SW480 (cell line): Measurements from ENCODE around the gene RAP1GDS1.

Experiments used
- DNase-seq: peaks from one replicate; pipeline ENCODE4 v3.0.0-alpha.2; 2016; ENCODE audit warnings: low spot score

RAP1GDS1 gene, protein sequence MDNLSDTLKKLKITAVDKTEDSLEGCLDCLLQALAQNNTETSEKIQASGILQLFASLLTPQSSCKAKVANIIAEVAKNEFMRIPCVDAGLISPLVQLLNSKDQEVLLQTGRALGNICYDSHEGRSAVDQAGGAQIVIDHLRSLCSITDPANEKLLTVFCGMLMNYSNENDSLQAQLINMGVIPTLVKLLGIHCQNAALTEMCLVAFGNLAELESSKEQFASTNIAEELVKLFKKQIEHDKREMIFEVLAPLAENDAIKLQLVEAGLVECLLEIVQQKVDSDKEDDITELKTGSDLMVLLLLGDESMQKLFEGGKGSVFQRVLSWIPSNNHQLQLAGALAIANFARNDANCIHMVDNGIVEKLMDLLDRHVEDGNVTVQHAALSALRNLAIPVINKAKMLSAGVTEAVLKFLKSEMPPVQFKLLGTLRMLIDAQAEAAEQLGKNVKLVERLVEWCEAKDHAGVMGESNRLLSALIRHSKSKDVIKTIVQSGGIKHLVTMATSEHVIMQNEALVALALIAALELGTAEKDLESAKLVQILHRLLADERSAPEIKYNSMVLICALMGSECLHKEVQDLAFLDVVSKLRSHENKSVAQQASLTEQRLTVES

GRCh38 chr4:98260579-98261404, at the start of gene RAP1GDS1:
Gene RAP1GDS1 (plus strand): TSS chr4:98261384. CDS start chr4:98261566, 182 bp downstream.
- DNase-seq = peak; percentile 92

GRCh38 chr4:98222306-98222705, 38.9 kb upstream of the RAP1GDS1 start:
- no peak for DNase-seq

DNA sequence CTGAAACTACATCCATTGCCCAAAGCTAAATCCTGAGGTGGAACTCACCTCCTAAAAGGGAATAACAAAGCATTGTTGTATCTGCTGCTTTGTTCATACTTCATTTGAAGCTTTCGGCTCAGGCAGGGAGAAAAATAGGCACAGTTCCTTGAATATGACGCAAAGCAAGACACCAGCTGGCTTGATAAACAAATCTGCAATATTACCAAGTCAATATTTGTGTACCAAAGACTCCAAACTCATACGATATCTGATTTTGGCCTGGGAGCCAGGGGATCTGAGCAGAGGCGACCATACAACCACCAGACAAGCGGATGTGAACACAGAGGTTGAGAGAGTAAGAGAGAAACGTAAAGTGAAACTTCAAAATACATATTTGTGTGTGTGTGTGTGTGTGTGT, 34.8 kb upstream of the RAP1GDS1 start:
- DNase-seq = no peak

DNA sequence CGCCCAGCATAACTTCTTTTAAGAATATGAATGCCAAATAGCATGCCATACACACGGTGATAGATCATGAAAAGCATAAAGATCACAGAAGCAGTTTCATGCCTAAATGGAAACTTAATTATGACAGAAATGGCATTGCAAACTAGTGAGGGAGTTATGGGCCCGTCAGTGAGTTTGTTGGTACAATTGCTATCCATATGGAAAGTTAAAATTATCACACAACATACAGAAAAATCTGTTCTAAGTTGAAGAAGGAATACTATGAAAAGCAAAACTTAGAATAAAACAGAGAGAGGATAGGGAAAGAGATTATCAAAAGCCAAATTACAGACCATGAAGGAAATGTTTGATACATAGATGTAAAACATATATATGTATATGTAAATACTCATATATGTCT, 30.2 kb upstream of the RAP1GDS1 start:
- no peak for DNase-seq

DNA sequence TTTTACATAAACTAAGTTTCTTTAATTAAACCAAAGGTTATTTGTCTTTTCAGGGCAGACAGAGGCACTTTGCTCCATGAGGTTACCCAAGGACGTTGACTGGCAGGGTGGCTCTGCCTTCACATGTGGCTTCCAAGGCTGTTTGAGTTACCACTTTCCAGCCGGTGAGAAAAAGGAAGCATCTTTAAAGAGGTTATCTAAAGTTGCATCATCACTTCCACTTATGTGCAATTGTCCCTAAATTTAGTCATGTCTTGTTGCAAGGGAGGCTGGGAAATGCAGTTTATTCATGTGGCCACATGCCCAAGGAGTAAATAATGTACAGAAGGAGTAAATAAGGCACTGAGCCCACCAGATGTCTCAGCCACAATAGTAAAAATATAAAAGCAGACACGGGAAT, 29.0 kb upstream of the RAP1GDS1 start:
- peak; percentile 0 for DNase-seq

DNA sequence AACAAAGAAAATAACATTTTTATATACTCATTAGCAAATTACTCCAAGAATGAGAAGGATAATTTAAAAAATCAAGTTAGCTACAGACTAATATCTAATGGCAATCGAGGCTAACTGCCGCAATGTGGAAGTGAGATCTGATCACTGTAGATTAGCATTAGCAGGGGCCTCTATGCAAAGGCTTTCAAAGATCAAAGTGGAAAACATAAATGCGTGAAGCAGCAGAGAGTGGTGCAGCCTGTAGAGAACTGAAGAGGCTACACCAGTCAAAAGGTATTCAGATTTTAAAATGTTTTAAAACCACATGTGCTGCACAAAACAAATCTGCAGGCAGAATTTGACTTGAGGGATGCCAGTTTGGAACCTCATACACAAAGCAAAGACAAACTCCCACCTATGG, 24.0 kb upstream of the RAP1GDS1 start:
- no peak for DNase-seq

DNA sequence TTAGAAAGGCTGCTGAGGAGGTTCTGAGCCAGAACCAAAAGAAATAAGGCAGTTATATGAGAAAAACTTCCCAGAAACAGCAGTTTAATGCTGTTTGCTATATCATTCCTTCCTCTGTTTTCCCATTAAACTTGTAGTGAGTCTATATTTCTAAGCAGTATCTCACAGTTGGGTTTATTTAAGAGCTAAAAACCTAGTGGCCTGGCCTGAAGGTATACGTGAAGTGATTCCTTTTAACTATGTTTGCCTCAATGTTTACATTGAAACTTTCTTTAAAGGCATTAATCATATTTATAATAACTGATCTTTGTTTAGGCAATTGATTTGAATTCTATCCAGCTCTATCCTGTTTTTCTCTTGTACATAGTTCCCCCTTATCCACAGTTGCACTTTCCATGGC, 19.1 kb upstream of the RAP1GDS1 start:
- no peak for DNase-seq

- DNase-seq = no peak
These were observed 18.6 kb upstream of the RAP1GDS1 start for GRCh38 chr4:98242538-98242937.

DNA sequence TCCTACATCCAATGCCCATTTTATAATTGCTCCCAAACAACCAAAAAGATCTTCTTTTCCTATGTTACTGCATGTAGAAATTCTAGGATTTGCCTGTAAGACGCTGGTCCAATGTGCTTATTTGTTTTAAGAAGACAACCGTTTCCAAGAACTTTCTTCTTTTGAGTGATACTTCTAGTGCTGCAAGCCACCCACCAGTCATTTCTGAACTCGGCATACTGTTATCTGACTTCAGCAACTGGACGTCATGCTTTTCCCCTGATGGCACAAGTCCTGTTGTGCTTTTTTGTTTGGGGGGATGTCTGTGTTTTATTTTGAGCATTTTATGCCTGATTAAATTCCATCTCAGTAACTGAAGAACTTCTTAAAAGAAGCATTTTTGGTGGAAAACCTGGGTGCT, 16.0 kb upstream of the RAP1GDS1 start:
- DNase-seq = no peak

- no peak for DNase-seq
These were observed 12.2 kb upstream of the RAP1GDS1 start for GRCh38 chr4:98248934-98249333.

GRCh38 chr4:98249831-98250230, 11.4 kb upstream of the RAP1GDS1 start:
- no peak for DNase-seq

DNA sequence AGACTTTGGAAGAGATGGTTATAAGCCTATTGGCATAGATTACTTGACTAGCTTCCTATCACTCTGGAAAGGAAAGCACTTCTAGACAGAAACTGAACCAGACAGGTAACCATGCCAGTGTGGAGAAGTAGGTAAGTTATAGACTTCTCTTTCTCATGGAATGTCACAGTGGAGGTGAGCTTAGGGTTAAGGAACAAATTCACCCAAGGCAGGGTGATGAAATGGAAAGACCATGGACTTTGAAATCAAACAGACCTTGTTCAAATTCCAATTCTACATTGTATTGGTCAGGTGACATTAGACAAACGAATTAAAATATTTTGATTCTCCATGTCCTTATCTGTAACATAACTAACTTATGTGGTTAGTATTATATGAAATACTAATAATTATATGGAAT, 7.7 kb upstream of the RAP1GDS1 start:
- DNase-seq = no peak

DNA sequence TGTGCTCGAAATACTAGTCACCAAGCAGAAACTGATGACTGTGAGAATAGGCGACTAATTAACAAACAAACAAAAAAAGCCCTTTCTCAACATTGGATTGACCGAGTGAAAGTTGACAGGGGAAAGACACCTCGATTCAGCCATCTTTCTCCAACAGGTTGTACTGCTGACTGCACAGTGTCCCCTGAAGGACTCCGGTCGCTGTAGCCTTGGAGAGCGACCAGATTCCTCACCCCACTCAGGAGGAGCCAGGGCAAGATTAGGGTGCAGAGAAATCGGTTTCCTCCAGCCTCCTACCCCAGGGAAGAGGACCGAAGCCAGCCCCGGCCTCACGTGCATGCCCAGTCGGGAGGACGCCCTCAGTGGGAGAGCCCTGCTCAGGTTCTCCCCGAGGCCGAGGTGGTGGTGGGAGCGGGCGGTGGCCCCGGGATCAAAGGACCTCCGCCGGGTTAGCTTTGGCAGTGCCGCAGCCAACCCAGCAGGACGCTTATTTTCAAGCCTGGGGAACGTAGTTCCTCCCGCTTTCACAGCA, 1.1 kb upstream of the RAP1GDS1 start:
- DNase-seq = peak; percentile 46

- DNase-seq = peak; percentile 62
These were observed 464 bp downstream of the RAP1GDS1 start for GRCh38 chr4:98261405-98262291.

DNA sequence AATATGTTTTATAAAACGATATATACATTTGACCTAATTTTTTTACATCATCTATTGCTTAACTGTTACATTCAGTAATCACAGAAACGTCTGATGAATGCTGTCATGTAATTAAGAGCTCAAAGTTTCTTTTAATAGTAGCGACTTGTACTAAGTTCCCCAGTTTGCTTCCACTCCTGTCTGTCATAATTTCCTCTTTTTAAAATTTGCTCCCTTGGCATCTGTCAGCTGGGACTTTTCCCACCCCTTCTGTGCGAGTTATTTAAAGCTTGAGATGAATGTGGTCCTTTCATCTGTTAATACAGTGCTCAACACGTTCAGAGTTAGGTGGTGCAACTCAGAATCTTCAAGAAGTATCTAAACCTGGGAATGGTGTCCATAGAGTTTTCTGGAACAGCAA, 1.2 kb downstream of the RAP1GDS1 start:
- no peak for DNase-seq

- no peak for DNase-seq
These were observed 6.3 kb downstream of the RAP1GDS1 start for GRCh38 chr4:98267498-98267897.

- DNase-seq = no peak
These were observed 14.0 kb downstream of the RAP1GDS1 start for GRCh38 chr4:98275145-98275544.

GRCh38 chr4:98283219-98284189, 22.3 kb downstream of the RAP1GDS1 start:
- DNase-seq = no peak

- DNase-seq = no peak
These were observed 23.5 kb downstream of the RAP1GDS1 start for GRCh38 chr4:98284640-98285046.

DNA sequence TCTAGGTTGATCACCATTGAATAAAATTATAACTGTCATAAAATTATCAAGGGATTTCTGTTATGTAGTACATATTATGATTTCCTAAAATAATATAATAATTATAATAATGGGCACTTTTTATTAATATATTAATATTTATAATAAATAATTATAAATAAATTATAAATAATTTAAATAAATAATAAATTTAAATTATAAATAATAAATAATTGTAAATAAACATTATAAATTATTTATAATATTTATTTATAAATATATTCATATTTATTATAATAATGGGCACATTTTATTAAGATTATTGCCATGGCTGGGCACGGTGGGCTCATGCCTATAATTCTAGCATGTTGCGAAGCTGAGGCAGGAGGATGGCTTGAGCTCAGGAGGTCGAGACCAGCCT, 24.5 kb downstream of the RAP1GDS1 start:
- no peak for DNase-seq
